GM19240 (cell line): ENCODE data around the gene CUTA.
"Not testable (repeated sequence)": the region's sequence is repeated elsewhere in the genome, so short reads cannot be mapped to it uniquely, and the experiment has no call there.

Experiments used
- DNase-seq: peaks from one replicate; pipeline ENCODE4 v3.0.0; 2011; ENCODE audit warnings: low spot score; ENCODE audit not compliant: insufficient read length

The CUTA gene

DNA sequence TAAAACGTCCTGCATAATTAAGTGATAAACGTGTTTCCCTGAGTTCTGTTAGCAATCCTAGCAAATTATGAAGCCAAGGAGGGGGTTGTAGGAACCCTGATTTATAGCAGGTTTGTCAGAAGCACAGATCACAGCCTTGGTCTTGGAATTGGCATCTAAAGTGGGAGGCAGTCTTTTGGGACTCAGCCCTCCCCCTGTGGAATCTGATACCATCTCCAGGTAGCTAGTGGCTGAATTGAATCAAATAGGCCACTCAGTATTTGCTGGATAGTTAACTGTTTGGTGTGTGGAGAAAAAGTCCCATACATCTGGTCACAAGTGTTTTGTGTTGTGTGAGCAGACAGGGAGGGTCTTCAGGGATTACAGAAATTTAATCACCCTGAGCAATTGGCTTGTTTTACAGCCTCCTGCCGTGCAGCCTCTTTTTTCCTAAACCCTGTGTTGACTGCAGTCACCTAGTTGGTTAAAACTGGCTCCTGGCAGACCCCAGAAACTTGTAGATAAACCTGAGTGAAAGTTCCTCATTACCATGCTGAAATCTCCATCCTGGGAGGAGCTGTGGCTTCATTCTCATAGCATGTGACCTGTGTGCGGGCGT lies 45.3 kb downstream of the CUTA start:
- DNase-seq: no peak

DNA sequence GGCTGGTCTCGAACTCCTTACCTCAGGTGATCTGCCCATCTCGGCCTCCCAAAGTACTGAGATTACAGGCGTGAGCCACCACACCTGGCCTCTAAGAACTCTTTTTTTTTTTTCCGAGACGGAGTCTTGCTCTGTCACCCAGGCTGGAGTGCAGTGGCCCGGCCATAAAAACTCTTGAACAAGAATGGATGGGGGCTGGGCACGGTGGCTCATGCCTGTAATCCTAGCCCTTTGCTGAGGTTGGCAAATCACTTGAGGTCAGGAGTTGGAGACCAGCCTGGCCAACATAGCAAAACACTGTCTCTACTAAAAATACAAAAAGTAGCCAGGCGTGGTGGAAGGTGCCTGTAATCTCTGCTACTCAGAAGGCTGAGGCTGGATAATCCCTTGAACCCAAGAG lies 46.0 kb downstream of the CUTA start:
- not testable (repeated sequence) for DNase-seq

DNA sequence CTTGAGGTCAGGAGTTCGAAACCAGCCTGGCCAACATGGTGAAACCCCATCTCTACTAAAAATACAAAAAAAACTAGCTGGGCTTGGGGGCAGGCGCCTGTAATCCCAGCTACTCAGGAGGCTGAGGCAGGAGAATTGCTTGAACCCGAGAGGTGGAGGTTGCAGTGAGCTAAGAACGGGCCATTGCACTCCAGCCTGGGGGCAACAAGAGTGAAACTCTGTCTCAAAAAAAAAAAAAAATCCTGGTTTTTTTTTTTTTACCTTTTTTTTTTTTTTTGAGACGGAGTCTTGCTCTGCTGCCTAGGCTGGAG lies 50.2 kb downstream of the CUTA start:
- DNase-seq: not testable (repeated sequence)

DNA sequence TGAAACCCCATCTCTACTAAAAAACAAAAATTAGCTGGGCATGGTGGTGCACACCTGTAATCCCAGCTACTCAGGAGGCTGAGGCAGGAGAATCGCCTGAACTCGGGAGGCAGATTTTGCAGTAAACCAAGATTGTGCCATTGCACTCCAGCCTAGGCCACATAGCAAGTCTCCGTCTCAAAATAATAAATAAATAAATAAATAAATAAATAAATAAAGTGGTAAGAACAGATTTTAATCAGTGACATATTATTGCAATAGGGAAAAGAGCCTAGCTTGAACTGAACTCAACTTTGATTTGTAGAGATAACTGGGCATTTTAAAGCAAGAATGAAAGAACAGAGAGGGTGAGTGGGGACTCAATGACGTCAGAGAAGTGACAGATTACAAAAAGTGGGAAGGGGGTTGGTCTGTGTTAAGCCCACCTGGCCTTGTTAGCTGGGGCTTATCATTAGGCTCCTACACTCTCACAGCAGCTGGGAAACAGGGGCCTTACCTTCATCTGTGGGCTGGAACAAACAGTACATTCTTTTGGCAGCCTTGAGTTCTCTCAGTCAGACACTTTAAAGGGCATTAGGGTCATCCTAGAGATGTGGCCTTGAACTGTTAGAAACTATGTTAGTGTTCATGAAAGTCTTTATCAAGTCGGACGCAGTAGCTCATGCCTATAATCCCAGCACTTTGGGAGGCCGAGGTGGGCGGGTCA lies 50.7 kb downstream of the CUTA start:
- DNase-seq: no peak
